Mesothelial cell of epicardium (in vitro differentiated cells): Measurements from ENCODE around the gene PDE7B. TPM values are rescaled to one million over a fixed set of nuclear protein-coding genes. Genes with fewer than 3 reads are reported as not detected.

ENCODE experiments used
- DNase-seq, 2 experiments: peaks; one replicate each; pipeline ENCODE4 v3.0.0; 2021; ENCODE audit warnings: low spot score in 2 of 2; ENCODE audit not compliant: unreplicated experiment in 2 of 2
- H3K27ac Mint-ChIP-seq: 2 replicates; pipeline ENCODE4 v1.8.0; 2021; ENCODE audit warnings: mixed read lengths
- H3K27me3 Mint-ChIP-seq: 2 replicates; pipeline ENCODE4 v1.8.0; 2021; ENCODE audit warnings: low read depth, mixed read lengths
- H3K36me3 Mint-ChIP-seq: 2 replicates; pipeline ENCODE4 v1.8.0; 2021; ENCODE audit warnings: mixed read lengths
- H3K4me1 Mint-ChIP-seq: 2 replicates; pipeline ENCODE4 v1.8.0; 2021; ENCODE audit warnings: mixed read lengths
- H3K4me3 Mint-ChIP-seq: 2 replicates; pipeline ENCODE4 v1.8.0; 2021; ENCODE audit warnings: mild to moderate bottlenecking, moderate library complexity, mixed read lengths
- H3K9me3 Mint-ChIP-seq: 2 replicates; pipeline ENCODE4 v1.8.0; 2021; ENCODE audit warnings: mixed read lengths
- CTCF ChIP-seq: fragments of 200-600 bp; sonication (generic); IDR thresholded peaks from one replicate; pipeline ENCODE4 v1.5.0; 2021; ENCODE audit warnings: antibody characterized with exemption; ENCODE audit not compliant: unreplicated experiment
- total RNA-seq: library from RNA; stranded (reverse); gene quantifications from 3 replicates; pipeline ENCODE4 v1.2.1, GENCODE V29; 2021

The PDE7B gene
- total RNA-seq, 1 donor from 2014 or later = 18.2 TPM

GRCh38 chr6:135935941-135936601 lies 84.6 kb downstream of the PDE7B start:
- DNase-seq = no peak
- Mint-ChIP-seq H3K27me3 (no peaks in the 10 kb centered on the region), H3K4me3 (no peak overlapping the region), H3K4me1 (peaks cover 52% of the 10 kb centered on the region), H3K27ac (peak overlapping the region; percentile 39), H3K36me3 (no peaks in the 10 kb centered on the region), H3K9me3 (no peaks in the 10 kb centered on the region)
- TF ChIP-seq CTCF = no peak

GRCh38 chr6:135936606-135937005 lies 85.1 kb downstream of the PDE7B start:
- Mint-ChIP-seq H3K27ac (peak overlapping the region; percentile 39), H3K4me1 (peaks cover 53% of the 10 kb centered on the region), H3K4me3 (no peak overlapping the region), H3K9me3 (no peaks in the 10 kb centered on the region), H3K36me3 (no peaks in the 10 kb centered on the region), H3K27me3 (no peaks in the 10 kb centered on the region)
- TF ChIP-seq CTCF = no peak
- DNase-seq = no peak

DNA sequence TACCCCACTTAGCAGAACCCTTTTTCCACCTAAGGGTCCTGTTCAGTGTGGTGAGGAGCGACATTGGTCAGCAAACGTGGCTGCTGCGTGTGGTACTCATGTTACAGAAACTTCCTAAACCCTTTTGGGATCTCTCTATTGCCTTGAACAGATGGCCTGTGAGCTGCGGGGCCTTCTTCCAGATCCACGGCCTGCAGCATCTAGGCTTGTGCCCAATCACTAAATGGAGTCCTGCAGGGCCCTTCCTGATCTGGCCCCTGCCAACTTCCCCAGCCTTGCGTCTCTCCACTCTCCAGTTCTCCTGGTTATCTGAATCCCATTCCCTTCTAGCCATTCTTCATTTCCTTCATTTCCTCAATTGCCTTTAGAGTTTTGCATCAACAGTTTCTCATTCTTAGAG lies 85.6 kb downstream of the PDE7B start:
- H3K36me3 Mint-ChIP-seq = no peaks in the 10 kb centered on the region

GRCh38 chr6:135938576-135939207 lies 87.2 kb downstream of the PDE7B start:
- no peaks in the 10 kb centered on the region for H3K36me3 Mint-ChIP-seq
- DNase-seq = no peak

More for the DNA sequence above, 85.6 kb downstream of the PDE7B start:
- Mint-ChIP-seq H3K4me3 (no peak overlapping the region), H3K27me3 (no peaks in the 10 kb centered on the region), H3K9me3 (no peaks in the 10 kb centered on the region), H3K4me1 (peaks cover 53% of the 10 kb centered on the region), H3K27ac (no peak overlapping the region)
- no peak for TF ChIP-seq CTCF
- DNase-seq = no peak

GRCh38 chr6:135939208-135939591 lies 87.7 kb downstream of the PDE7B start:
- H3K4me3 Mint-ChIP-seq = no peak overlapping the region
- H3K27me3 Mint-ChIP-seq = no peaks in the 10 kb centered on the region
- no peak for TF ChIP-seq CTCF
- H3K36me3 Mint-ChIP-seq = no peaks in the 10 kb centered on the region
- H3K27ac Mint-ChIP-seq = peak overlapping the region; percentile 83
- DNase-seq = no peak
- H3K4me1 Mint-ChIP-seq = peaks cover 45% of the 10 kb centered on the region
- H3K9me3 Mint-ChIP-seq = no peaks in the 10 kb centered on the region

More at GRCh38 chr6:135938576-135939207, 87.2 kb downstream of the PDE7B start:
- no peak overlapping the region for H3K4me3 Mint-ChIP-seq
- H3K9me3 Mint-ChIP-seq = no peaks in the 10 kb centered on the region
- no peak for TF ChIP-seq CTCF
- no peaks in the 10 kb centered on the region for H3K27me3 Mint-ChIP-seq
- H3K4me1 Mint-ChIP-seq = peaks cover 45% of the 10 kb centered on the region
- peak overlapping the region; percentile 83 for H3K27ac Mint-ChIP-seq
